HepG2 (cell line): Measurements from ENCODE around the gene SUN5. TPM values are rescaled to one million over a fixed set of nuclear protein-coding genes. Genes with fewer than 3 reads are reported as not detected.
A peak's percentile ranks its signal among the peaks of the same experiment; 100 is the strongest.

ENCODE experiments used
- CAMTA2 ChIP-seq: sonication (generic); formaldehyde crosslinking; IDR thresholded peaks from 2 replicates; pipeline ENCODE4 v1.4.0; 2020; ENCODE audit warnings: mild to moderate bottlenecking, missing genetic modification reagents, borderline replicate concordance
- EEA1 ChIP-seq: sonication (generic); formaldehyde crosslinking; IDR thresholded peaks from 2 replicates; pipeline ENCODE4 v1.5.1; 2020; ENCODE audit warnings: mild to moderate bottlenecking, missing genetic modification reagents, borderline replicate concordance
- FOXP1 ChIP-seq, 2 experiments: fragments of 450-650 bp in 1 of 2; IDR thresholded peaks; 2 replicates each; pipeline ENCODE4 v1.6.1; 2017 to 2018; ENCODE audit warnings: antibody characterized with exemption in 1 of 2
- KLF15 ChIP-seq: sonication (generic); formaldehyde crosslinking; IDR thresholded peaks from 2 replicates; pipeline ENCODE4 v1.8.1; 2023; ENCODE audit warnings: borderline replicate concordance, mild to moderate bottlenecking, inconsistent platforms, missing genetic modification reagents, mixed read lengths
- NFYB ChIP-seq: sonication (generic); formaldehyde crosslinking; IDR thresholded peaks from 2 replicates; pipeline ENCODE4 v1.4.0; 2020; ENCODE audit warnings: missing genetic modification reagents
- POLR2AphosphoS2 ChIP-seq: IDR thresholded peaks from 2 replicates; pipeline ENCODE4 v1.6.1; 2011; ENCODE audit warnings: low read depth, low read length, improper control_type of control experiment
- PRPF4 ChIP-seq: fragments of 200-400 bp; formaldehyde crosslinking; IDR thresholded peaks from 2 replicates; pipeline ENCODE4 v1.6.1; 2016; ENCODE audit warnings: low read length, low read depth; ENCODE audit not compliant: poor library complexity, severe bottlenecking
- SPEN ChIP-seq: sonication (generic); formaldehyde crosslinking; IDR thresholded peaks from 2 replicates; pipeline ENCODE4 v1.5.1; 2020; ENCODE audit warnings: low read depth, mild to moderate bottlenecking, missing genetic modification reagents
- SRSF1 ChIP-seq: fragments of 200-400 bp; formaldehyde crosslinking; optimal IDR thresholded peaks from 2 replicates; pipeline ENCODE3; 2017; ENCODE audit warnings: mild to moderate bottlenecking, low read depth, low read length, moderate library complexity
- TEAD2 ChIP-seq: sonication (generic); formaldehyde crosslinking; IDR thresholded peaks from 2 replicates; pipeline ENCODE4 v1.9.0; 2021; ENCODE audit warnings: missing genetic modification reagents
- TOE1 ChIP-seq: sonication (generic); formaldehyde crosslinking; IDR thresholded peaks from 2 replicates; pipeline ENCODE4 v1.4.0; 2020; ENCODE audit warnings: mild to moderate bottlenecking, missing genetic modification reagents
- ZNF326 ChIP-seq: sonication (generic); formaldehyde crosslinking; IDR thresholded peaks from 2 replicates; pipeline ENCODE4 v1.4.0; 2020; ENCODE audit warnings: missing genetic modification reagents, borderline replicate concordance
- ZNF446 ChIP-seq: sonication (generic); formaldehyde crosslinking; IDR thresholded peaks from 2 replicates; pipeline ENCODE4 v1.5.0; 2020; ENCODE audit warnings: mild to moderate bottlenecking, missing genetic modification reagents
- ZNF619 ChIP-seq: sonication (generic); formaldehyde crosslinking; IDR thresholded peaks from 2 replicates; pipeline ENCODE4 v1.4.0; 2020; ENCODE audit warnings: mild to moderate bottlenecking, missing genetic modification reagents
- ZNF839 ChIP-seq: sonication (generic); formaldehyde crosslinking; IDR thresholded peaks from 2 replicates; pipeline ENCODE4 v1.4.0; 2020; ENCODE audit warnings: missing genetic modification reagents, mild to moderate bottlenecking, borderline replicate concordance
- polyA plus RNA-seq, 8 experiments: library from polyadenylated mRNA; depleted of rRNA in 3 of 8; stranded (reverse) in 7 of 8; unstranded in 1 of 8; fragments of >200 nt; fragmentation: Illumina TruSeq in 4 of 8; extraction: Trizol in 4 of 8; gene quantifications; 2 replicates each; pipeline versions ENCODE4 v1.2.1 to v1.2.3, GENCODE V29; 2011 to 2016; ENCODE audit warnings: low read depth in 4 of 8, missing spikeins in 1 of 8, mixed read lengths in 1 of 8; ENCODE audit not compliant: insufficient read depth in 1 of 8
- total RNA-seq, 5 experiments: library from RNA; depleted of rRNA; stranded (reverse); fragments of >200 nt; fragmentation: Illumina TruSeq; extraction: Trizol; gene quantifications; 2 replicates each; pipeline ENCODE4 v1.2.3, GENCODE V29; 2016; ENCODE audit warnings: low read depth in 1 of 5
- TF ChIP-seq, protein P1 (sequence below): sonication (generic); formaldehyde crosslinking; IDR thresholded peaks from 2 replicates; pipeline ENCODE4 v1.4.0; 2020; ENCODE audit warnings: missing genetic modification reagents
- TF ChIP-seq, protein P2 (sequence below): sonication (generic); formaldehyde crosslinking; IDR thresholded peaks from 2 replicates; pipeline ENCODE4 v1.9.0; 2021; ENCODE audit warnings: missing genetic modification reagents, borderline replicate concordance
- TF ChIP-seq, protein P3 (sequence below): fragments of 450-650 bp; IDR thresholded peaks from 2 replicates; pipeline ENCODE4 v1.6.1; 2017; ENCODE audit warnings: mild to moderate bottlenecking
- TF ChIP-seq, protein P4 (sequence below): sonication (generic); formaldehyde crosslinking; IDR thresholded peaks from 2 replicates; pipeline ENCODE4 v1.5.0; 2020; ENCODE audit warnings: mild to moderate bottlenecking, missing genetic modification reagents, borderline replicate concordance

Gene SUN5
- total and polyA plus RNA-seq, 2 of the 13 experiments (the other 11 are each of a cell fraction or from before 2014, with no cell fraction given) = not detected

DNA sequence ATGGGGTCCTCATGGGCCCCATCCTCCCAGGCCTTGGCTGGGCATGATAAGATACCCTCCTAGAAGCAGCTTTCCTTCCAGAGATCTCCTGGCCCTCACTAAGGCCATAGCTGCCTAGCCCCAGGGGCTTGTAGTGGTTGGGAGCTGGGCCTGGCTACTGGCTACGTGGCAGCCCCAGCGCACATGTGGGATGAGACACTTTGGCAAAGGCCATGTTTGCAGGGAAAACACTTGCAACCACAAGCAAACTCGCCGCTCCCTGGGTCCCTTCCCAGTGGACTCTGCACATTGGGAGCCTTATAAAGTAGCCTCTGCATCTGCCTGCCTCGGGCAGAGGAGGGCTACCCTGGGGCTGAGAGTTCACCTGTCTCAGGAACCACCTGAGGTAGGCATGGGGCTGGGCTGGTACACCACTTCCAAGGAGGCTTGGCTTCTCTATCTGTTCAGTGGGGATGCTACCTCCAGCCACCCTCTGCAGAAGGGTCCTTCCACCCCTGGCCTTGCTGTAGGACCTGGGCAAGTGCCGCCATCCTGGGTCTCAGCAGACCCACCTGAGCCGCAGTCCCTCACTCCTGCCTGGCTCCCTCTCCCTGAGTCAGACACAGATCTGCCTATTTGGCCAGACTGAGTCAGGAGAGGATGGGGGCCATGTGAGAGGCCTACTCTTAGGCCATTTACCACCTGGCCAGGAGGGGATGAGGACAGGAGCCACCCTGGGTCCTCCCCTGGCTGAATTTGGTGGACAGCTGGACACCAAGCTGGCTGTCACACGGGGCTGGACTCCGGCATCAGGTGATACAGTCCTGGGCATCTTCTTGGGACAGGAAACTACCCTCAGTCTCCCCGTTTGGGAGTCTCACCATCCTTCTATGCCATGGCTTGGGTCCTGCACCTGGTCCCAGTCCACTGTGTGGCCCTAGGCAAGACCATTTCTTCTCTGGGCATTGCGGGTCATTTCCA, 3.4 kb upstream of the SUN5 start, which contains the start of gene BPIFB2 (continued):
- TF ChIP-seq ZNF326 (CRISPR knock-in tag) (no peak), TEAD2 (no peak), ZNF446 (CRISPR knock-in tag) (peak; percentile 78), ZNF619 (peak; percentile 98), TOE1 (CRISPR knock-in tag) (0 out of 2 replicates have a peak, but pooled peaks have one; percentile 66), PRPF4 (peak; percentile 39), CAMTA2 (CRISPR knock-in tag) (peak; percentile 90; the same call in 1 of the 2 replicates), FOXP1 (IDR thresholded peaks at IDR 0.05) (no peak; the same call in 1 of the 2 replicates), FOXP1 (CRISPR knock-in tag; IDR thresholded peaks at IDR 0.05) (peak; percentile 89), POLR2AphosphoS2 (no peak), ZNF839 (peak; percentile 83; the same call in 1 of the 2 replicates), EEA1 (CRISPR knock-in tag) (0 out of 2 replicates have a peak, but pooled peaks have one; percentile 86), KLF15 (CRISPR knock-in tag) (no peak), SPEN (CRISPR knock-in tag) (peak; percentile 90), SRSF1 (peak; percentile 67), NFYB (peak; percentile 61)
- TF ChIP-seq, protein P1, sequence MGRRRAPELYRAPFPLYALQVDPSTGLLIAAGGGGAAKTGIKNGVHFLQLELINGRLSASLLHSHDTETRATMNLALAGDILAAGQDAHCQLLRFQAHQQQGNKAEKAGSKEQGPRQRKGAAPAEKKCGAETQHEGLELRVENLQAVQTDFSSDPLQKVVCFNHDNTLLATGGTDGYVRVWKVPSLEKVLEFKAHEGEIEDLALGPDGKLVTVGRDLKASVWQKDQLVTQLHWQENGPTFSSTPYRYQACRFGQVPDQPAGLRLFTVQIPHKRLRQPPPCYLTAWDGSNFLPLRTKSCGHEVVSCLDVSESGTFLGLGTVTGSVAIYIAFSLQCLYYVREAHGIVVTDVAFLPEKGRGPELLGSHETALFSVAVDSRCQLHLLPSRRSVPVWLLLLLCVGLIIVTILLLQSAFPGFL (CRISPR knock-in tag) = no peak
- TF ChIP-seq, protein P2, sequence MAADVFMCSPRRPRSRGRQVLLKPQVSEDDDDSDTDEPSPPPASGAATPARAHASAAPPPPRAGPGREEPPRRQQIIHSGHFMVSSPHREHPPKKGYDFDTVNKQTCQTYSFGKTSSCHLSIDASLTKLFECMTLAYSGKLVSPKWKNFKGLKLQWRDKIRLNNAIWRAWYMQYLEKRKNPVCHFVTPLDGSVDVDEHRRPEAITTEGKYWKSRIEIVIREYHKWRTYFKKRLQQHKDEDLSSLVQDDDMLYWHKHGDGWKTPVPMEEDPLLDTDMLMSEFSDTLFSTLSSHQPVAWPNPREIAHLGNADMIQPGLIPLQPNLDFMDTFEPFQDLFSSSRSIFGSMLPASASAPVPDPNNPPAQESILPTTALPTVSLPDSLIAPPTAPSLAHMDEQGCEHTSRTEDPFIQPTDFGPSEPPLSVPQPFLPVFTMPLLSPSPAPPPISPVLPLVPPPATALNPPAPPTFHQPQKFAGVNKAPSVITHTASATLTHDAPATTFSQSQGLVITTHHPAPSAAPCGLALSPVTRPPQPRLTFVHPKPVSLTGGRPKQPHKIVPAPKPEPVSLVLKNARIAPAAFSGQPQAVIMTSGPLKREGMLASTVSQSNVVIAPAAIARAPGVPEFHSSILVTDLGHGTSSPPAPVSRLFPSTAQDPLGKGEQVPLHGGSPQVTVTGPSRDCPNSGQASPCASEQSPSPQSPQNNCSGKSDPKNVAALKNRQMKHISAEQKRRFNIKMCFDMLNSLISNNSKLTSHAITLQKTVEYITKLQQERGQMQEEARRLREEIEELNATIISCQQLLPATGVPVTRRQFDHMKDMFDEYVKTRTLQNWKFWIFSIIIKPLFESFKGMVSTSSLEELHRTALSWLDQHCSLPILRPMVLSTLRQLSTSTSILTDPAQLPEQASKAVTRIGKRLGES (CRISPR knock-in tag) = no peak
- TF ChIP-seq, protein P3, sequence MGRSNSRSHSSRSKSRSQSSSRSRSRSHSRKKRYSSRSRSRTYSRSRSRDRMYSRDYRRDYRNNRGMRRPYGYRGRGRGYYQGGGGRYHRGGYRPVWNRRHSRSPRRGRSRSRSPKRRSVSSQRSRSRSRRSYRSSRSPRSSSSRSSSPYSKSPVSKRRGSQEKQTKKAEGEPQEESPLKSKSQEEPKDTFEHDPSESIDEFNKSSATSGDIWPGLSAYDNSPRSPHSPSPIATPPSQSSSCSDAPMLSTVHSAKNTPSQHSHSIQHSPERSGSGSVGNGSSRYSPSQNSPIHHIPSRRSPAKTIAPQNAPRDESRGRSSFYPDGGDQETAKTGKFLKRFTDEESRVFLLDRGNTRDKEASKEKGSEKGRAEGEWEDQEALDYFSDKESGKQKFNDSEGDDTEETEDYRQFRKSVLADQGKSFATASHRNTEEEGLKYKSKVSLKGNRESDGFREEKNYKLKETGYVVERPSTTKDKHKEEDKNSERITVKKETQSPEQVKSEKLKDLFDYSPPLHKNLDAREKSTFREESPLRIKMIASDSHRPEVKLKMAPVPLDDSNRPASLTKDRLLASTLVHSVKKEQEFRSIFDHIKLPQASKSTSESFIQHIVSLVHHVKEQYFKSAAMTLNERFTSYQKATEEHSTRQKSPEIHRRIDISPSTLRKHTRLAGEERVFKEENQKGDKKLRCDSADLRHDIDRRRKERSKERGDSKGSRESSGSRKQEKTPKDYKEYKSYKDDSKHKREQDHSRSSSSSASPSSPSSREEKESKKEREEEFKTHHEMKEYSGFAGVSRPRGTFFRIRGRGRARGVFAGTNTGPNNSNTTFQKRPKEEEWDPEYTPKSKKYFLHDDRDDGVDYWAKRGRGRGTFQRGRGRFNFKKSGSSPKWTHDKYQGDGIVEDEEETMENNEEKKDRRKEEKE = no peak
- TF ChIP-seq, protein P4, sequence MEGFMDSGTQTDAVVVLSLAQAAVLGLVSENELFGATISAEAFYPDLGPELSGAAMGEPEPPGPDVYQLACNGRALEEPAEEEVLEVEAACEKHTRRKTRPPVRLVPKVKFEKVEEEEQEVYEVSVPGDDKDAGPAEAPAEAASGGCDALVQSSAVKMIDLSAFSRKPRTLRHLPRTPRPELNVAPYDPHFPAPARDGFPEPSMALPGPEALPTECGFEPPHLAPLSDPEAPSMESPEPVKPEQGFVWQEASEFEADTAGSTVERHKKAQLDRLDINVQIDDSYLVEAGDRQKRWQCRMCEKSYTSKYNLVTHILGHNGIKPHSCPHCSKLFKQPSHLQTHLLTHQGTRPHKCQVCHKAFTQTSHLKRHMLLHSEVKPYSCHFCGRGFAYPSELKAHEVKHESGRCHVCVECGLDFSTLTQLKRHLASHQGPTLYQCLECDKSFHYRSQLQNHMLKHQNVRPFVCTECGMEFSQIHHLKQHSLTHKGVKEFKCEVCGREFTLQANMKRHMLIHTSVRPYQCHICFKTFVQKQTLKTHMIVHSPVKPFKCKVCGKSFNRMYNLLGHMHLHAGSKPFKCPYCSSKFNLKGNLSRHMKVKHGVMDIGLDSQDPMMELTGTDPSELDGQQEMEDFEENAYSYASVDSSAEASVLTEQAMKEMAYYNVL (CRISPR knock-in tag) = peak; percentile 80
